T-helper 2 cell treated with Interferon-gamma antibody and Interleukin-4, amounts not matched to agents 100 ng/mL and 5 ng/mL, for 36 hours (primary cell): ENCODE data around the gene SCAF1. TPM values are rescaled to one million over a fixed set of nuclear protein-coding genes. Genes with fewer than 3 reads are reported as not detected.

Experiments
- intact Hi-C: fragments of 100-400 bp; cut with micrococcal nuclease; formaldehyde crosslinking; loops from one replicate; pipeline ENCODE4 v1.15.1; 2023
- total RNA-seq: library from RNA; stranded (reverse); gene quantifications from 2 replicates; pipeline ENCODE4 v1.2.3, GENCODE V29; 2022

The SCAF1 gene, protein sequence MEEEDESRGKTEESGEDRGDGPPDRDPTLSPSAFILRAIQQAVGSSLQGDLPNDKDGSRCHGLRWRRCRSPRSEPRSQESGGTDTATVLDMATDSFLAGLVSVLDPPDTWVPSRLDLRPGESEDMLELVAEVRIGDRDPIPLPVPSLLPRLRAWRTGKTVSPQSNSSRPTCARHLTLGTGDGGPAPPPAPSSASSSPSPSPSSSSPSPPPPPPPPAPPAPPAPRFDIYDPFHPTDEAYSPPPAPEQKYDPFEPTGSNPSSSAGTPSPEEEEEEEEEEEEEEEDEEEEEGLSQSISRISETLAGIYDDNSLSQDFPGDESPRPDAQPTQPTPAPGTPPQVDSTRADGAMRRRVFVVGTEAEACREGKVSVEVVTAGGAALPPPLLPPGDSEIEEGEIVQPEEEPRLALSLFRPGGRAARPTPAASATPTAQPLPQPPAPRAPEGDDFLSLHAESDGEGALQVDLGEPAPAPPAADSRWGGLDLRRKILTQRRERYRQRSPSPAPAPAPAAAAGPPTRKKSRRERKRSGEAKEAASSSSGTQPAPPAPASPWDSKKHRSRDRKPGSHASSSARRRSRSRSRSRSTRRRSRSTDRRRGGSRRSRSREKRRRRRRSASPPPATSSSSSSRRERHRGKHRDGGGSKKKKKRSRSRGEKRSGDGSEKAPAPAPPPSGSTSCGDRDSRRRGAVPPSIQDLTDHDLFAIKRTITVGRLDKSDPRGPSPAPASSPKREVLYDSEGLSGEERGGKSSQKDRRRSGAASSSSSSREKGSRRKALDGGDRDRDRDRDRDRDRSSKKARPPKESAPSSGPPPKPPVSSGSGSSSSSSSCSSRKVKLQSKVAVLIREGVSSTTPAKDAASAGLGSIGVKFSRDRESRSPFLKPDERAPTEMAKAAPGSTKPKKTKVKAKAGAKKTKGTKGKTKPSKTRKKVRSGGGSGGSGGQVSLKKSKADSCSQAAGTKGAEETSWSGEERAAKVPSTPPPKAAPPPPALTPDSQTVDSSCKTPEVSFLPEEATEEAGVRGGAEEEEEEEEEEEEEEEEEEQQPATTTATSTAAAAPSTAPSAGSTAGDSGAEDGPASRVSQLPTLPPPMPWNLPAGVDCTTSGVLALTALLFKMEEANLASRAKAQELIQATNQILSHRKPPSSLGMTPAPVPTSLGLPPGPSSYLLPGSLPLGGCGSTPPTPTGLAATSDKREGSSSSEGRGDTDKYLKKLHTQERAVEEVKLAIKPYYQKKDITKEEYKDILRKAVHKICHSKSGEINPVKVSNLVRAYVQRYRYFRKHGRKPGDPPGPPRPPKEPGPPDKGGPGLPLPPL
- total RNA-seq: 61.9 and 65.4 TPM in 2 replicates

DNA sequence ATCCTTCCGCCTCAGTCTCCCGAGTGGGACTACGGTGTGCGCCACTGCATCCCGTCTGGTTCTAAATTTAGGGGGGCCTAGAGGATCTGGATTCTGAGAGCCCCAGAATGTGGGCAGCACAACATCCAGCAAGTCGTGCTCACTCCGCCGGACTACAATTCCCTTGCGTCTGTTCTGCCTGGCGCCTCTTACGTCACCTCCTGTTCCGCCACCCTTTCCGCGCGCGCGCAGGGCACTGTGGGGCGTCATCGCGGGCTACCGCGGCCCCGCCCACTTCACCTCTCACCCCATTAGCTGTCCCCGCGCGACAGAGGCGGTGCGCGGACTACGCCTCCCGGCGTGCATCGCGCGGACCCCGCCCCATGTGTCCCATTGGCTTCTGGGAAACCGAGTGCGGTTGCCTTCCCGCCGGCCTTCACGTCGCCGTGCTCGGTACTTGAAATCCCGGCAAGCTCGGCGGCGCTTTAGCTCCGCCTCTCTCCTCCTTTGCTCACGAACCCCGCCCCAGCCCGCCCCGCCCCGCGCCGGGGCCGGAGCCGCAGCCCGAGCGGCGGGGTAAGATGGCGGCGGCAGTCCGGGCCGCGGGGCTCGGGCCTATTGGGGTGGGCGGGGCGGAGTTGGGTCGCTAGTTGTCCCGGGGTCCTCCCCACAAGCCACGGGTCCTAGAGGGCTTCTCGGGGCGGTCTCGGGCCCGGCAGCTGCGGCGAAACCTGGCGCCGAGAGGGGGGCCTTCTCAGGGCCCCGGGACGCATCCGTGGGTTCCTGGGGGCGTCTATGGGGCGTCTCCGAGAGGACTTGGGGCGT is at the start of gene SCAF1:
TSS of gene SCAF1 (plus strand) at position 522 of the 804 bp plus-strand sequence. CDS start 2,818 bp downstream, outside the sequence.
- intact Hi-C loops: loop anchor here (1.0 to 2.0 kb wide), 4 partner anchors 23 to 235 kb away; partner anchors contain the start of genes AKT1S1, BCL2L12, IRF3 and PTOV1

DNA sequence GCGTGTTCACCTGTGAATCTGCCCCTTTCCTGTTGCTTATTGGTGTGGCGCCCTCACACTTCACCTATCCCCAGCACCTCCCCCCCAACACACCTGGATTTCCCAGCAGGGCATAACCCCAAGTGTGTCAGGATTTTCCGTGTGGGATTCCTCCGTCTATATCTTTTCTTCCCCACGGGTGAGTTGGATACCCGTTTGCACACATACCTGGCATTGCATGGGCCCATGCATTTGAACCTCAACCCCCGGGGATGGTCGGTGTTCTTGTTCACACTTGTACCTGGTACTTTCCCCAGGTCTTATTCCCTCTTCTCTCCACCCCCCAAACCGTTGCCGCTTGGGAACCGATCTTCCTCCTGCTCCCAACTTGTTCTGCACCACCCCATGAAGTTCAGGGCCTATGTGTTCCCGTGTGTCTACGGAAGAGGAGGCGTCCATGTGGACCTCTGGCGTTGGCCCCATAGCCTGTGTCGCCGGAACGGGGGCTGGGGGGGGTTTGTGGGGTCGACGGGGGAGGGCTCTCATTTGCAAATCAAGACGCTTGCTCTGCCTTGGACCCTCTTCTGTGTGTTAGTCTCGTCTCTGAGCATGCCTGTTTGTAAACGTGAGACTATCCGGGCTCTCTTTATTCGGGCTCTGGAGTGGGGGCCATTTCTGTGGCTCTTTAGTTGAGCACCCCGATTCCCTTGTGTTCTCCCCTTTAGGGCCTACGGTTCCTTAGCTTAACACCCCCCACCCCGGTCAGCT is 49.4 kb upstream of the SCAF1 start:
- intact Hi-C loops: loop anchor here (1.0 to 5.0 kb wide), 3 partner anchors 48 to 285 kb away; partner anchors contain the start of genes AKT1S1, RRAS and TBC1D17

DNA sequence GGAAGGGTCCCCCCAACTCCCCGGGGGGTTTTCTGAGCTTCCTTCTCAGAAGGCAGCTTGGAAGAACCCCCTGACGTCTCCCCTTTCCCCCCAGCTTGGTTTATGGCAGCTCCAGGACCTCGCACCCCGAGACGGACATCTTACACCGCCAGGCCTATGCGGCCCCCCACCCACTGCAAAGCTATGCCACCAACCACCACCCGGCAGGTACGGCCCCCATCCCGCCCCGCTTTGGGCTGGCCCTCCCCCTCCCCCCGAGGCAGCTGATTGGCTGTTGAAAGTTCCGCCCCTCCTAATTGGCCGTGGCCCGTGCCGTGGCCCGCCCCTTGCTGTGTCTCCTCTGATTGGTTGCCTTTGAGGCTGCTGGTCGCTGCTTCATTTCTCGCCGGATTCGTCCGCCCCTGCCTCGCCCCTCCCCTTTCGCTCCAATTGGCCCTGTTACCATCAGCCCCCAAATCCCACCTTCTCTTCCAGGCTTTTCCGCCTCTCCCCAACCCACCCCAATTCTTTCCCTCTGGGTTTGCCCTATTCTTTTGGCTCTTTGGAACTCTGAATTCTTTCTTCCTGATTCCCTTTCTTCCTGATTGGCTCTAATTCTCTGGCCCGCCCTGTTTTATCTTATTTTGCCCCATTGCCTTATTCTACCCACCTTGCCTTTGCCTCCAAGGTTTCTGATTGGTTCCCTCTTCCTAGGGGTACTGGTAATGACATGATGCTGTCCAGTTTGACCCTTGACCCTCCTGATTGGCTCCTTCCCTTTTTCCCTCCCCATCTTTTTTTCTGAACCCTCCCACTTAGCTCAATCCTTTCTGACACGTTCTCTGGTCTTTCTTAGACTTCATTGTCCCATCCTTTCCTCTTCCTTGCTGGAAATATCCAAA is 48.5 kb upstream of the SCAF1 start:
- intact Hi-C loops: loop anchor here (1.0 to 5.0 kb wide), 3 partner anchors 47 to 284 kb away; partner anchors contain the start of genes AKT1S1, RRAS and TBC1D17

DNA sequence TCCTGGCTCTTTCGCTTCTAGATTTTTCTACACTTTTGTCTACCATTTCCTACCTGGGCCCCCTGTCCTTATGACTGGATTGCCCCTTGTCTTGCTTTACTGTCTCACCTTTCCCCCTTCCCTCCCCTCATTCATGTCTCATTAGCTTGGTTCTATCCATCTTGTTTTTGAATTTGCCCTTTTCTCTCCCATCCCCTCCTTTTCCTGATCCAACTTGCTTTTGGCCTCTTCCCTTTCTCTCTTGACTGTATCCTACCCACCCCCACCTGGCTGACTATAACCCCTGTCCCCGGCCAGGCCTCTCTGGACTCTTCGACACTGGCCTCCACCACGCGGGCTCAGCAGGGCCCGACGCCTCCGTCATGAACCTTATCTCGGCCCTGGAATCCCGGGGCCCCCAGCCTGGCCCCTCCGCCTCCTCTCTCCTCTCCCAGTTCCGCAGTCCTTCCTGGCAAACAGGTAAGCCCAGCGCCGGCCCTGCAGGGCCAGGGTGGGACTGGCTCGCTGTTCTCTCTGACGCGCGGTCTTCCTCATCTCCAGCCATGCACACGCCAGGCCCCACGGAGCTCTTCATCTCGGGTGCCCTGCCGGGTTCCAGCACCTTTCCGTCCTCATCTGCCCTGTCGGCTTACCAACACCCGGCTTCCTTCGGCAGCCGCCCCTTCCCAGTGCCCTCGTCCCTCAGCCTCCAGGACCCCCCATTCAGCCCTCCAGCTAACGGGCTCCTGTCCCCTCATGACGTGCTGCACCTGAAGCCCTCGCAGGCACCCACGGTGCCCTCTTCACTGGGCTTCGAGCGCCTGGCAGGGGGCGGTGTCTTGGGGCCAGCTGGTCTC is 47.6 kb upstream of the SCAF1 start:
- intact Hi-C loops: loop anchor here (5.0 kb wide), 1 partner anchor 283 kb away; the partner anchor contains the start of genes AKT1S1 and TBC1D17

DNA sequence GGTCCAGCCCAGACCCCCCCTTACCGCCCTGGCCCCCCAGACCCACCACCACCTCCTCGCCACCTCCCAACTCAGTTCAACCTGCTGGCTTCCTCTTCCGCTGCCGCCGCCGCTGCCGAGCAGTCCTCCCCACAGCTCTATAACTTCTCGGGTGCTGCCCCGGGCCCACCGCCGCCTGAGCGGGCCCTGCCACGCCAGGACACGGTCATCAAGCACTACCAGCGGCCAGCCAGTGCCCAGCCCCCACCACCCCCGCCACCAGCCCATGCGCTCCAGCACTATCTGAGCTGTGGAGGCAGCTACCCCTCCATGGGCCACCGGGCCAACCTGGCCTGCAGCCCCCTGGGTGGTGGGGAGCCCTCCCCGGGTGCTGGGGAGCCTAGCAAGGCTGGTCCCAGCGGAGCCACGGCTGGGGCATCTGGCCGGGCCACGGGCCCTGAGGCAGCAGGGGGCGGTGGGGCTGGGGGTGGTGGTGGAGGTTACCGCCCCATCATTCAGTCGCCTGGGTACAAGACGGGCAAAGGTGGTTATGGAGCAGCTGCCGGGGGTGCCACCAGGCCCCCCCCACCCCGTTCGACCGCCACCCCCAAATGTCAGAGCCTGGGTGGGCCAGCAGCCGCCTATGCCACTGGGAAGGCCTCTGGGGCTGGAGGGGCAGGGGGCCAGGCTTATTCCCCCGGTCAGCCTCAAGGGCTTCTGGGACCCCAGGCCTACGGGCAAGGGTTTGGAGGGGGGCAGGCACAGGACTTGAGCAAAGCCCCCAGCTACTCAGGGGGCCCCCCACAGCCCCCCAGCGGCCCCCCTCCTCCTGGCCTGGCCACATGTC is 46.8 kb upstream of the SCAF1 start:
- intact Hi-C loops: loop anchor here (5.0 kb wide), 1 partner anchor 282 kb away; the partner anchor contains the start of genes AKT1S1 and TBC1D17

DNA sequence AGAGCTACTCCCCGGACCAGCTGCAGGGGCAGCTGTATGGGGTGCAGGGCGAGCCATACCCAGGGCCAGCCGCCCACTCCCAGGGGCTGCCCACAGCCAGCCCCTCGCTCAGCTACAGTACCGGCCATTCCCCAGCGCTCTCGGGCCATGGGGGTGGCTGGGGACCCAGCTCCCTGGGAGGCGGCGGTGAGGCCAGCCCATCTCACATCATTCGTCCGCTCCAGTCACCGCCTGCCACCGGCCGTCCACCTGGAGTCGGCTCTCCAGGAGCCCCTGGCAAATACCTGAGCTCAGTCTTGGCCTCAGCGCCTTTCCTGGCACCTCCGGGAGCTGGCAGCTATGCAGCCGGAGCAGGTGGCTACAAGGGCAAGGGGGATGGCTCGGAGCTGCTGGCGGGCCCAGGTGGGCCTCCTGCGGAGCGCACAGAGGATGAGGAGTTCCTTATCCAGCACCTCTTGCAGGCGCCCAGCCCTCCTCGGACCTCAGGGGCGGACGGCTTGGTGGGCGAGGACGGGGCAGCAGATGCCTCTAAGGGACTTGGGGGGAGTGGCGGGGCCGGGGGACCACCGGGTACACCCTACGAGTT is 46.1 kb upstream of the SCAF1 start:
- intact Hi-C loops: no loop called here

DNA sequence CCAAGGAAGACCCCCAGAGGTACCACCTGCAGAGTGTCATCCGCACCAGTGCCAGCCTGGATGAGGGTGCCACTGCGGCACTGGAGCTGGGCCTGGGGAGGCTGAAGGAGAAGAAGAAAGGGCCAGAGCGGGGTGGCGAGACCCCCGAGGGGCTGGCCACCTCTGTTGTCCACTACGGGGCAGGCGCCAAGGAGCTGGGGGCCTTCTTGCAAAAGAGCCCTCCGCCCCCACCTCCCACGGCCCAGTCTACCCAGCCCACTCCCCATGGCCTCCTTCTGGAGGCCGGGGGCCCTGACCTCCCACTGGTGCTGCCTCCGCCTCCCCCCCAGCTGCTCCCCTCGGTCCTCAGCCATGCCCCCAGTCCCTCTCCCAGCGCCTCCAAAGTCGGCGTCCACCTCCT is 45.6 kb upstream of the SCAF1 start:
- intact Hi-C loops: no loop called here

DNA sequence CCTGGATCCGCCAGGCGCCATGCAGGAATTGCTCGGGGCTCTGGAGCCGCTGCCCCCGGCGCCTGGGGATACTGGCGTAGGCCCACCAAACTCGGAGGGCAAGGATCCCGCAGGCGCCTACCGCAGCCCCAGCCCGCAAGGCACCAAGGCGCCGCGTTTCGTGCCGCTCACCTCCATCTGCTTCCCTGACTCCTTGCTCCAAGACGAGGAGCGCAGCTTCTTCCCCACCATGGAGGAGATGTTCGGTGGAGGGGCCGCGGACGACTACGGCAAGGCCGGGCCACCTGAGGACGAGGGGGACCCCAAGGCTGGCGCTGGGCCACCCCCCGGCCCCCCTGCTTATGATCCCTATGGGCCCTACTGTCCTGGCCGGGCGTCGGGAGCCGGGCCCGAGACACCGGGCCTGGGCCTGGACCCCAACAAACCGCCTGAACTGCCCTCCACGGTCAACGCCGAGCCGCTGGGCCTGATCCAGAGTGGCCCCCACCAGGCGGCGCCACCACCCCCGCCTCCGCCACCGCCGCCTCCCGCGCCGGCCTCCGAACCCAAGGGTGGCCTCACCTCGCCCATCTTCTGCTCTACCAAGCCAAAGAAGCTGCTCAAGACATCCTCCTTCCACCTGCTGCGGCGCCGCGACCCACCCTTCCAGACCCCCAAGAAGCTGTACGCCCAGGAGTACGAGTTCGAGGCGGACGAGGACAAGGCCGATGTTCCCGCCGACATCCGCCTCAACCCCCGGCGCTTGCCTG is 44.9 kb upstream of the SCAF1 start:
- intact Hi-C loops: no loop called here

DNA sequence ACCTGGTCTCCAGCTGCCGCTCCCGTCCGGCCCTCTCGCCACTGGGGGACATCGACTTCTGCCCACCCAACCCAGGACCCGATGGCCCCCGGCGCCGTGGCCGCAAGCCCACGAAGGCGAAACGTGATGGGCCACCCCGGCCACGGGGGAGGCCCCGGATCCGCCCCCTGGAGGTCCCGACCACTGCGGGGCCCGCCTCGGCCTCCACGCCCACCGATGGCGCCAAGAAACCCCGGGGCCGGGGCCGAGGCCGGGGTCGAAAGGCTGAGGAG is 44.4 kb upstream of the SCAF1 start:
- intact Hi-C loops: no loop called here

DNA sequence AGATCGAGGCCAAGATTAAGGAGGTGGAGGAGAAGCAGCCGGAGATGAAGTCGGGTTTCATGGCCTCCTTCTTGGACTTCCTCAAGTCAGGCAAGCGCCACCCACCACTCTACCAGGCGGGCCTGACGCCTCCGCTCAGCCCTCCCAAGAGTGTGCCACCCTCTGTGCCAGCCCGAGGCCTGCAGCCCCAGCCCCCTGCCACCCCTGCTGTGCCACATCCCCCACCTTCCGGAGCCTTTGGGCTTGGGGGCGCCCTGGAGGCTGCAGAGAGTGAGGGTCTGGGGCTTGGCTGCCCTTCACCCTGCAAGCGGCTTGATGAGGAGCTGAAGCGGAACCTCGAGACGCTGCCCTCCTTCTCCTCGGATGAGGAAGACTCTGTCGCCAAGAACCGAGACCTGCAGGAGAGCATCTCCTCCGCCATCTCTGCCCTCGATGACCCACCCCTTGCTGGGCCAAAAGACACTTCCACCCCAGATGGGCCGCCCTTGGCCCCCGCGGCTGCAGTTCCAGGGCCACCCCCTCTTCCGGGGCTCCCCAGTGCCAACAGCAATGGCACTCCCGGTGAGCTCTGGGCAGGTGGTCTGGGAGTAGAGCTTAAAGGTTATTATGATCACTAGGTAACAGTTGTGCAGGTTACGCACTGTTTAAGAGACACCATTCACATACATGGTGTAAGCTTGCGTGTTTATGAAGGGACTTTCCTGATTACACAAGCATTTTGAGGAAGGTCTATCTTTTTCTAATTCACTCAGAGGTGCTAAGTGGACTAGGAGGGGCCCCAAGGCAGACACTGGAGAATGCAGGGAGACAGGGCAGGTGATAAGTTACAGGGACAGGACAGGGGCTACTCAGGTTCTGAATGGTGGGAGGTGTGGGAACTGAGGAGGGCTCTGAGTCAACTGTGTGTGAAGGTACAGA is 42.4 kb upstream of the SCAF1 start:
- intact Hi-C loops: no loop called here

DNA sequence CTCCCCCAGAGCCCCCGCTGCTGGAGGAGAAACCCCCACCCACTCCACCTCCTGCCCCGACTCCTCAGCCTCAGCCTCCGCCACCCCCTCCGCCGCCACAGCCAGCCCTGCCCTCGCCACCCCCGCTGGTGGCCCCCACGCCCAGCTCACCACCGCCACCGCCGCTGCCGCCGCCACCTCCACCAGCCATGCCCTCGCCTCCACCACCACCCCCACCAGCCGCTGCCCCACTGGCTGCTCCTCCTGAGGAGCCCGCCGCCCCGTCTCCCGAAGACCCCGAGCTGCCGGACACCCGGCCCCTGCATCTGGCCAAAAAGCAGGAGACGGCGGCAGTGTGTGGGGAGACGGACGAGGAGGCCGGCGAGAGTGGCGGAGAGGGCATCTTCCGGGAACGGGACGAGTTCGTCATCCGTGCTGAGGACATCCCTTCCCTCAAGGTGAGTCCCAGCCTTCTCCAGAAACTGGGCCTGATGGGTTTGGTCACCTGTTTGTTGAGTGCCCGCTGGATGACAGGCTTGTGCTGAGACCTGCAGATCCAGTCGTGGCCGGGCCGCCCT is 40.4 kb upstream of the SCAF1 start:
- intact Hi-C loops: no loop called here

DNA sequence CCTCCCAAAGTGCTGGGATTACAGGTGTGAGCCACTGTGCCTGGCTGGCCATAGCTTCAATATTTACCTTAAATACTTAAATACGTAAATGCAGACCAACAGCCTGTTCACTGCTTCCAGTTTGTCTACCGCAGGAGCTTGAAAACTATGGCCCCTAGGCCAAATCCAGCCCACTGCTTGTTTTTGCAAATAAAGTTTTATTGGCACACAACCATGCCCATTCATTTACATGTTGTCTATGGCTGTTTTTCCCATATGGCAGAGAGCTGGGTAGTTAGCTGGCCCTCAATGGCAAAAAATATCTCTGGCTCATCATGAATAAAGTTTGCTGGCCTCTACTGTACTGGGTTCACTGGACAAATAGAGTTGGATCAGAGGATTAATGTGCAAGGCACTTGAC is 39.2 kb upstream of the SCAF1 start:
- intact Hi-C loops: no loop called here

DNA sequence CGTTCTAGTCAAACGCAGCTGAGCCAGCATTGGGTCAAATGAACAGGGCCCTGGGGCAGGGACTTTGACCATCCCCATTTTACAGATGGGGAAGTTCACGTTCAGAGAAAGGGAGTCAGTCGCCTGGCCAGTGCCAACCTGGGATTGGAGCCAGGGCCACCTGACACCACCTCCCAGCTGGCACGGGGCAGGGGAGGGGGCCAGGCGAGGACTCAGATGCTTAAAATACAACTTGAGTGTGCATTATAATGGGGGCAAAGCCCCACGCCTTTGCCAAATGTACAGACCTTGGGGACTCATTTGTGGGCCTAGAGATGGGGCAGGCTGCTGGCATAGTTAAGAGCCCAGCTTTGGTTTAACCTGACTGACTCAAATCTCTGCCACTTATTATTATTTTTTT is 36.4 kb upstream of the SCAF1 start:
- intact Hi-C loops: no loop called here

DNA sequence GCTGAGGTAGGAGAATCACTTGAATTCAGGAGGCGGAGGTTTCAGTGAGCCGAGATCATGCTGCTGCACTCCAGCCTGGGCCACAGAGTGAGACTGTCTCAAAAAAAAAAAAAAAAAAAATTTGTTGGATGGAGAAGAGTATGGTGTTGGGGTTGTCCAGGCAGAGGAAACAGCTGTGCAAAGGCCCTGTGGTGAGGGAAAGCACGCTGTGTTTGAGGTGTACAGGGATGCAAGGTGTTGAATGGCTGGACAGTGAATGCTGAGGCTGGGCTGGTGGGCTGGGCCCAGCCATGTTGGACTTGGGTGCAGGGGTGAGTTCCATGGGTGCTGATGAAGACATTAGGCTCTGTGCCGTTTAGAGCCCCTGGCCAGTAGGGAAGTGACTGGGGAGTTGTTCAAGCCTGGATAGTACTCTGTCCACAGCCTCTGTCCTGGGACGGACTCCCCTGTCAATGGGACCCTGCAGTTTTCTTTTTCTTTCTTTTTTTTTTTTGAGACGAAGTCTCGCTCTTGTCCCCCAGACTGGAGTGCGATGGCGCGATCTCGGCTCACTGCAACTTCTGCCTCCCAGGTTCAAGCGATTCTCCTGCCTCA is 32.4 kb upstream of the SCAF1 start:
- intact Hi-C loops: no loop called here
